Measurements from ENCODE around the gene TRAPPC2L.

GRCh38 chr16:88878967-88879787 lies 22.2 kb downstream of the TRAPPC2L start:
- TF ChIP-seq CTCF (IDR thresholded peaks at IDR 0.05) (no peak), POLR2A (IDR thresholded peaks at IDR 0.05) (no peak)
